ENCODE data around the gene MIAT. TPM values are rescaled to one million over a fixed set of nuclear protein-coding genes. Genes with fewer than 3 reads are reported as not detected.

Gene MIAT
- polyA plus RNA-seq, 1 donor (not counting 4 experiments of a cell fraction or from before 2014, with no cell fraction given): 0.04 TPM

DNA sequence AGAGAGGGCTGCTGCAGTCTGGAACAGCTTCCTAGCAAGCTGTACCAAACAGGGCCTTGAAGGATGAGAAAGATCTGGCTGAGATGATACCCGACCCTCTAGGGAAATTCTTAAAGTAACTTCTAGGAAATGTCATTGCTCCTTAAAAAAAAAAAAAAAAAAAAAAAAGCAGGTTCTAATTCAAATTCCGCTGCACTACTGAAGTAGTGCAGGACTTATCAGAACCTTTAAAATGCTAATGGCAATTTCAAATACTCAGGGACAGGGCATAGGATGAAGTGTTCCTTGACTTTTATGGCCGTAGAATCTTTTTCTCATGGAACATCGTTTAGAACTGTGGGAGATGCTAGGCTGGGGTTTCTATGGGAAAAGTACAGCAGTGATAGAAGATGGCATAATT, 13.1 kb downstream of the MIAT start:
- Histone ChIP-seq H3K4me1 (ENCODE audit: control insufficient read depth, extremely low read depth, insufficient read depth, low read length) (peaks cover 43% of the 10 kb centered on the region), H4K20me1 (ENCODE audit: control insufficient read depth, extremely low read depth, insufficient read depth, low read length) (no peaks in the 10 kb centered on the region), H3K4me3 (ENCODE audit: control insufficient read depth in 2 of 3, extremely low read depth in 1 of 3, insufficient read depth in 2 of 3, low read depth in 1 of 3, low read length in 3 of 3) (no peak overlapping the region), H3K27me3 (ENCODE audit: control insufficient read depth, extremely low read depth, insufficient read depth, low read length) (no peaks in the 10 kb centered on the region), H3K9ac (ENCODE audit: control insufficient read depth, extremely low read depth, insufficient read depth, low read length) (no peak overlapping the region), H3K27ac (ENCODE audit: control insufficient read depth, insufficient read depth, low read length) (no peak overlapping the region), H3K9me1 (ENCODE audit: control insufficient read depth, extremely low read depth, insufficient read depth, low read length) (peaks cover 5% of the 10 kb centered on the region), H3K4me2 (ENCODE audit: control insufficient read depth, extremely low read depth, insufficient read depth, low read depth, low read length) (no peak overlapping the region), H3K9me3 (ENCODE audit: control insufficient read depth, low read depth, low read length) (no peaks in the 10 kb centered on the region), H2AFZ (ENCODE audit: control insufficient read depth, low read length) (no peak overlapping the region), H3K36me3 (ENCODE audit: control insufficient read depth in 2 of 2, extremely low read depth in 1 of 2, insufficient read depth in 2 of 2, low read length in 2 of 2) (no peaks in the 10 kb centered on the region), H3K79me2 (ENCODE audit: control insufficient read depth, insufficient read depth, low read length) (peaks cover 9% of the 10 kb centered on the region)
- dilution Hi-C loops (cut with MboI; ENCODE audit: extremely low pct_ligation_motif_present, low sequenced_read_pairs): no loop called here
- no peak for DNase-seq (ENCODE audit: low read depth, low spot score)
- no peak for TF ChIP-seq EZH2 (IDR thresholded peaks at IDR 0.05; ENCODE audit: low read length)
- TF ChIP-seq, protein P1, sequence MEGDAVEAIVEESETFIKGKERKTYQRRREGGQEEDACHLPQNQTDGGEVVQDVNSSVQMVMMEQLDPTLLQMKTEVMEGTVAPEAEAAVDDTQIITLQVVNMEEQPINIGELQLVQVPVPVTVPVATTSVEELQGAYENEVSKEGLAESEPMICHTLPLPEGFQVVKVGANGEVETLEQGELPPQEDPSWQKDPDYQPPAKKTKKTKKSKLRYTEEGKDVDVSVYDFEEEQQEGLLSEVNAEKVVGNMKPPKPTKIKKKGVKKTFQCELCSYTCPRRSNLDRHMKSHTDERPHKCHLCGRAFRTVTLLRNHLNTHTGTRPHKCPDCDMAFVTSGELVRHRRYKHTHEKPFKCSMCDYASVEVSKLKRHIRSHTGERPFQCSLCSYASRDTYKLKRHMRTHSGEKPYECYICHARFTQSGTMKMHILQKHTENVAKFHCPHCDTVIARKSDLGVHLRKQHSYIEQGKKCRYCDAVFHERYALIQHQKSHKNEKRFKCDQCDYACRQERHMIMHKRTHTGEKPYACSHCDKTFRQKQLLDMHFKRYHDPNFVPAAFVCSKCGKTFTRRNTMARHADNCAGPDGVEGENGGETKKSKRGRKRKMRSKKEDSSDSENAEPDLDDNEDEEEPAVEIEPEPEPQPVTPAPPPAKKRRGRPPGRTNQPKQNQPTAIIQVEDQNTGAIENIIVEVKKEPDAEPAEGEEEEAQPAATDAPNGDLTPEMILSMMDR (optimal IDR thresholded peaks at IDR 0.05 in 1 of 3, IDR thresholded peaks at IDR 0.05 in 1 of 3, conservative IDR thresholded peaks at IDR 0.05 in 1 of 3; ENCODE audit: extremely low read depth in 1 of 3, insufficient read depth in 2 of 3, low read length in 3 of 3): no peak
- FAIRE-seq: no peak

DNA sequence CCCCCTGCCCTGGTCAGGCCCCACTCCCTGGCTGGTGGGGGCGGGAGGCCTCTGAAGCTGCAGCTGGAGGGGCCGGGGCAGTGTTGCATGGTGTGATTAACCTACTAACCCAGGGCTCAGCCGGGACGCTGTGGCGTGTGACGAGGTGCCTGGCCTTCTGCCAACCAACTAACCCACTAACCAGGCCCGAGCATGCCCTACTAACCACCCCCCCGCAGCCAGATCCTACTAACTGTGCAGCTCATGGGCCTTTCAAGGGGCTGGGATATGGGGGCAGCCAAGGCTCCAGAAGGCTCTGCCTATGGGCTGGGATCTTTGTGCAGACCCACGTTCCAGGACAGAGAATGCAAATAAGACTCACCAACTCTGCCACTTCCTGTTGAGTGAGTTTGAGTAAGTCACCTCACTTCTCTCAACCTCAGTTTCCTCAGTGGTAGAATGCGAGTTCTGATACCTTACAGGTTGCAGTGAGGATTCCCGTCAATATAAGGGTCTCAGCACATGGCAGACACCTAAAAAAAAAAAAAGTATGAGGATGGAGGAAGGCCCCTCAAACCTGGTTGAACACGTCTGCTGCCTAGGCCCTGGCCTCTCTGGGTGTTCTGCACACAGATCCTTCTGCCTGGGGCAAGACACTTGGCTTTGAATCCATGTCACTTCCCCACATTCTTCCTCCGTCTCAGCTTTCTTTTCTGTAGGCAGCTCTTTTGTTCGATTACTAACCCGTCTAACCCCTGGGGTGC, 14.1 kb downstream of the MIAT start:
- dilution Hi-C loops (cut with MboI; ENCODE audit: extremely low pct_ligation_motif_present, low sequenced_read_pairs): no loop called here
- H3K9me3 ChIP-seq (ENCODE audit: control insufficient read depth, low read depth, low read length): no peaks in the 10 kb centered on the region
- H3K9ac ChIP-seq (ENCODE audit: control insufficient read depth, extremely low read depth, insufficient read depth, low read length): peak overlapping the region; percentile 29
- TF ChIP-seq, protein P1 (optimal IDR thresholded peaks at IDR 0.05 in 1 of 3, IDR thresholded peaks at IDR 0.05 in 1 of 3, conservative IDR thresholded peaks at IDR 0.05 in 1 of 3; ENCODE audit: extremely low read depth in 1 of 3, insufficient read depth in 2 of 3, low read length in 3 of 3): no peak
- no peak for TF ChIP-seq EZH2 (IDR thresholded peaks at IDR 0.05; ENCODE audit: low read length)
- H3K36me3 ChIP-seq (ENCODE audit: control insufficient read depth in 2 of 2, extremely low read depth in 1 of 2, insufficient read depth in 2 of 2, low read length in 2 of 2): no peaks in the 10 kb centered on the region
- H3K27me3 ChIP-seq (ENCODE audit: control insufficient read depth, extremely low read depth, insufficient read depth, low read length): no peaks in the 10 kb centered on the region
- peak overlapping the region; percentile 99 for H3K4me2 ChIP-seq (ENCODE audit: control insufficient read depth, extremely low read depth, insufficient read depth, low read depth, low read length)
- no peaks in the 10 kb centered on the region for H4K20me1 ChIP-seq (ENCODE audit: control insufficient read depth, extremely low read depth, insufficient read depth, low read length)
- peak overlapping the region; percentile 10 for H2AFZ ChIP-seq (ENCODE audit: control insufficient read depth, low read length)
- peaks cover 5% of the 10 kb centered on the region for H3K9me1 ChIP-seq (ENCODE audit: control insufficient read depth, extremely low read depth, insufficient read depth, low read length)
- H3K27ac ChIP-seq (ENCODE audit: control insufficient read depth, insufficient read depth, low read length): peak overlapping the region; percentile 100
- peaks cover 18% of the 10 kb centered on the region for H3K79me2 ChIP-seq (ENCODE audit: control insufficient read depth, insufficient read depth, low read length)
- peaks cover 43% of the 10 kb centered on the region for H3K4me1 ChIP-seq (ENCODE audit: control insufficient read depth, extremely low read depth, insufficient read depth, low read length)
- FAIRE-seq: peak; percentile 84
- DNase-seq (ENCODE audit: low read depth, low spot score): peak; percentile 65
- H3K4me3 ChIP-seq (ENCODE audit: control insufficient read depth in 2 of 3, extremely low read depth in 1 of 3, insufficient read depth in 2 of 3, low read depth in 1 of 3, low read length in 3 of 3): no peak overlapping the region
